C4-2B (cell line): ENCODE results near the gene ACOT12.

Experiments
- ZFX ChIP-seq: fragments of 450-650 bp; IDR thresholded peaks from 2 replicates; pipeline ENCODE4 v1.6.1; 2017
- TF ChIP-seq, protein P1 (sequence below): fragments of 450-650 bp; conservative IDR thresholded peaks from 2 replicates; pipeline ENCODE4 v1.5.1; 2017; ENCODE audit warnings: mild to moderate bottlenecking

DNA sequence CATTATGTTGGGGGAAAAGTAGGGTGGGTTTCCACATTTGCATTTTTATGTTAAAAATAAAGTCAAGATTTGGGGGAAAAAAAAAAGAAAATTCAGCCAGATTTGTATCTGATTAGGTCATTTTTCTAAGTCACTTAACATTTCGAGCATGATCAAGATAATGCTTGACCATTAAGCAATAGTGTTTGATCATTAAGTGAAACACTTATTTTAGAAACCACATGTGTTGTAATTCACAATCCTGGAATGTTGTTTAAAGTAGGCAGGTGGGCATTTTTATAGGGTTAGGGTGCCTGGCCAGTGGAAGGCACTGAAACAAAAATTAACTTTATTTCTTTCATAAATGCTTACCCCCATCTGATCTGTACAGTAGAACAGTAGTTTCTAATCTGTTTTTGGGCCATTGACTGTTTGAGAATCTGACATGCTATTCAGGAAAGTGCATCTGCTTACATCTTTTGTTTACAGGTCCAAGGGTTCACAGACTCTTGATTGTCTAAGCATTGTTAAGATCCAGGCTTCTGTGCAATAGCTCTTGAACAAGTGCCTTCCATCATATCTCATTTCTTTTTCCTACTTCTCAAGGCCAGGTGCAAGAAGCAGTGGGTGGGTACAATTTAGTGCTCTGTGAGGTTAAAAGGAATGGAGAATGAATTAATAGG lies 83.4 kb downstream of the ACOT12 start:
- TF ChIP-seq, protein P1, sequence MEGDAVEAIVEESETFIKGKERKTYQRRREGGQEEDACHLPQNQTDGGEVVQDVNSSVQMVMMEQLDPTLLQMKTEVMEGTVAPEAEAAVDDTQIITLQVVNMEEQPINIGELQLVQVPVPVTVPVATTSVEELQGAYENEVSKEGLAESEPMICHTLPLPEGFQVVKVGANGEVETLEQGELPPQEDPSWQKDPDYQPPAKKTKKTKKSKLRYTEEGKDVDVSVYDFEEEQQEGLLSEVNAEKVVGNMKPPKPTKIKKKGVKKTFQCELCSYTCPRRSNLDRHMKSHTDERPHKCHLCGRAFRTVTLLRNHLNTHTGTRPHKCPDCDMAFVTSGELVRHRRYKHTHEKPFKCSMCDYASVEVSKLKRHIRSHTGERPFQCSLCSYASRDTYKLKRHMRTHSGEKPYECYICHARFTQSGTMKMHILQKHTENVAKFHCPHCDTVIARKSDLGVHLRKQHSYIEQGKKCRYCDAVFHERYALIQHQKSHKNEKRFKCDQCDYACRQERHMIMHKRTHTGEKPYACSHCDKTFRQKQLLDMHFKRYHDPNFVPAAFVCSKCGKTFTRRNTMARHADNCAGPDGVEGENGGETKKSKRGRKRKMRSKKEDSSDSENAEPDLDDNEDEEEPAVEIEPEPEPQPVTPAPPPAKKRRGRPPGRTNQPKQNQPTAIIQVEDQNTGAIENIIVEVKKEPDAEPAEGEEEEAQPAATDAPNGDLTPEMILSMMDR = no peak
- TF ChIP-seq ZFX = no peak
